HCEC 1CT (cell line): ENCODE results near the gene NFE2L1.
A peak's percentile ranks its signal among the peaks of the same experiment; 100 is the strongest.
"Not testable (repeated sequence)": the region's sequence is repeated elsewhere in the genome, so short reads cannot be mapped to it uniquely, and the experiment has no call there.

Experiments used
- DNase-seq: peaks from one replicate; pipeline ENCODE4 v3.0.0-alpha.2; 2017

Gene NFE2L1, protein sequence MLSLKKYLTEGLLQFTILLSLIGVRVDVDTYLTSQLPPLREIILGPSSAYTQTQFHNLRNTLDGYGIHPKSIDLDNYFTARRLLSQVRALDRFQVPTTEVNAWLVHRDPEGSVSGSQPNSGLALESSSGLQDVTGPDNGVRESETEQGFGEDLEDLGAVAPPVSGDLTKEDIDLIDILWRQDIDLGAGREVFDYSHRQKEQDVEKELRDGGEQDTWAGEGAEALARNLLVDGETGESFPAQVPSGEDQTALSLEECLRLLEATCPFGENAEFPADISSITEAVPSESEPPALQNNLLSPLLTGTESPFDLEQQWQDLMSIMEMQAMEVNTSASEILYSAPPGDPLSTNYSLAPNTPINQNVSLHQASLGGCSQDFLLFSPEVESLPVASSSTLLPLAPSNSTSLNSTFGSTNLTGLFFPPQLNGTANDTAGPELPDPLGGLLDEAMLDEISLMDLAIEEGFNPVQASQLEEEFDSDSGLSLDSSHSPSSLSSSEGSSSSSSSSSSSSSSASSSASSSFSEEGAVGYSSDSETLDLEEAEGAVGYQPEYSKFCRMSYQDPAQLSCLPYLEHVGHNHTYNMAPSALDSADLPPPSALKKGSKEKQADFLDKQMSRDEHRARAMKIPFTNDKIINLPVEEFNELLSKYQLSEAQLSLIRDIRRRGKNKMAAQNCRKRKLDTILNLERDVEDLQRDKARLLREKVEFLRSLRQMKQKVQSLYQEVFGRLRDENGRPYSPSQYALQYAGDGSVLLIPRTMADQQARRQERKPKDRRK

DNA sequence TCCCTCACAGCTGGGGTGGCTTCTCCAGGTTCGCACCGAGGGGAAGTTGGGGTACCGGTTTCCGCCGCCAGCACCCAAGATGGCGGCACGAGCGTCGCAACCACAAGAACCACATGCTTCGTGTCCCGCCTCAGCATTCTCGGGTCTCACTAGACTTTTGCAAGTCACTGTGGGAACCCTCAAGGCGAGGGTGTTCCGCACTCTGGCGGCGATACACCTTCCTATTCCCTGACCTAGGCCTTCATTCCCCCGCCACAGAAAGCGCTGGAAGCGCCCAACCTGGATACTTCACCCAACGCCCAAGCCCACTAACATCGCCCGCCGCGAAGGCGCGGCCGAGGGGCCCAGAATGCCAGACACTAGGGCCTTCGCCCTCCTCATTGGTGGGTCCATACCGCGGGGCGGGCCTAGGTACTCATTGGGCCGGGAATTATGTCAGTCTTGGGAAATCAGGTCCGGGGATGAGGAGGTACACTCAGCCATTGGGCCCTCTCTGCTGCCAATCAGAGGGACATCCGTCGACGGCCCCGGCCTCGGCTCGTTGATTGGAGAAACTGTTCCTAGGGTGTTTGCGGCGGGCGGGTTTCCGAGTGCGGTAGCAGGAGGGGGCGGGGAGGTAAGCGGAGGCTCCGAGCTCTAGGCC is at the start of gene NFE2L1:
TSS of gene NFE2L1 (plus strand) at position 619 of the 643 bp plus-strand sequence. CDS start 2,760 bp downstream, outside the sequence.
- DNase-seq, result peak; percentile 100

GRCh38 chr17:47999582-47999981 is 48.6 kb upstream of the NFE2L1 start:
- DNase-seq, result peak; percentile 20

GRCh38 chr17:48001197-48001596 is 47.0 kb upstream of the NFE2L1 start:
- DNase-seq, result no peak

GRCh38 chr17:48001657-48002056 is 46.5 kb upstream of the NFE2L1 start:
- not testable (repeated sequence) for DNase-seq

DNA sequence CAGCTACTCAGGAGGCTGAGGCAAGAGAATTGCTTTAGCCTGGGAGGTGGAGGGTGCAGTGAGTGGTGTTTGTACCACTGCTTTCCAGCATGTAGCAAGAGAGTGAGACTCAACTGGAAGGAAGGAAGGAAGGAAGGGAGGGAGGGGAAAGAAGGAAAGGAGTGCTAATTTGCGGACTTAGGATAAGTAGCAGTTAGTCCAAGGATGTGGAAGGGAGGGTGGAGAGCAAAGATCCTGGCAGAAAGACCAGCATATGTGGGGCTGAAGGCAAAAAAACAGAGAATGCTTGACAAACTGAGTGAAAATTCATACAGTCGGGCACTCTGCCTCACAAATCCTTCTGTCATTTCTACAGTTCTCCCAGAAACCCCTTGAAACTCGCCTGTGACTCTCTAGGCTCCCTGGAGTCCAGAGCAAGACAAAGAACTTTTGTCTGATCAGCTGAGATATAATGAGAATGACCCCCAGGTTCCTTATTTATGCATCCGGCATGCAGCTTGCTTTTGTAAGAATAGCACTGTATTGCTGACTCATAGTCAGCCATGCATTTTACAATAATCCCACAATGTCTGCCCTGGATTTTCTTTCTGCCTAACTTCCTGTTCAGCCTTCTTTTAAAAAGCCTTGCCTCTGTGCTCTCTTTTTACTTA is 45.8 kb upstream of the NFE2L1 start:
- peak; percentile 73 for DNase-seq

- no peak for DNase-seq
Measured at GRCh38 chr17:48002916-48003416, 45.2 kb upstream of the NFE2L1 start.

DNA sequence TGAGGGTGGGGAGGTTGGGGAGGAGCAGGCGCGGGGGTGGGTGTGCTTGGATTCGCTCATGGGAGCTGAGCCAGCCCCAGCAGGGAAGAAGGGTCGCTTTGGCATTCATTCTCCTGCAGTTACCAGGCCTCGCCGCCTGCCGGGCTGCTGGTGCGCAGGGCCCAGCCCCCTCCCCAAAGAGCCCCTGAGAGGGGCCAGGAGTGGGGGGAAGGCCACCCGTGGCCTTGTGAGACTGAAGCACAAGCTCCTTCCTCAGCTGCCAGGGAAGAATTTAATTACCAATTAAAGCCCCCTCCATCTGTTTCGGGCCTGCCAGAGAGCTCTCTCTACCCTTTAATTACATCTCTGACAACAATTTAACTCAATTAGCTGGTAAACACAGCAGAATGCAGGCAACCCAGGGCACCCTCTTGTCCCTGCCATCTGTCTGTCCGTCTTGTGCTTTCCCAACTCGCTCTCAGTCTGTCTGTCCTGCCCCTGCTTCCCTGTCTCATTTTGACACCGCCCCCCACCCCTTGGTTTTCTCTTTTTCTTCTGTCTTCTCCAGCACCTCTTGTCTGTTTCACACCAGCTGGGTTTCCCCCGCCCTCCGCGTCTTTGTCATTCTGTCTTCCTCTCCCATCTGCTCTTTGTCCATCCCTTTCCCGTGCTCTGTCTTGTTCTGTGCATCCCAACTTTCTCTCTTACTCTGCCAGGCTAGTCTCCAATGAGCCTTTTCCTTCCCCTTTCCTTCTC is 44.6 kb upstream of the NFE2L1 start:
- no peak for DNase-seq

- DNase-seq, result no peak
Measured at GRCh38 chr17:48004983-48005382, 43.2 kb upstream of the NFE2L1 start.

DNA sequence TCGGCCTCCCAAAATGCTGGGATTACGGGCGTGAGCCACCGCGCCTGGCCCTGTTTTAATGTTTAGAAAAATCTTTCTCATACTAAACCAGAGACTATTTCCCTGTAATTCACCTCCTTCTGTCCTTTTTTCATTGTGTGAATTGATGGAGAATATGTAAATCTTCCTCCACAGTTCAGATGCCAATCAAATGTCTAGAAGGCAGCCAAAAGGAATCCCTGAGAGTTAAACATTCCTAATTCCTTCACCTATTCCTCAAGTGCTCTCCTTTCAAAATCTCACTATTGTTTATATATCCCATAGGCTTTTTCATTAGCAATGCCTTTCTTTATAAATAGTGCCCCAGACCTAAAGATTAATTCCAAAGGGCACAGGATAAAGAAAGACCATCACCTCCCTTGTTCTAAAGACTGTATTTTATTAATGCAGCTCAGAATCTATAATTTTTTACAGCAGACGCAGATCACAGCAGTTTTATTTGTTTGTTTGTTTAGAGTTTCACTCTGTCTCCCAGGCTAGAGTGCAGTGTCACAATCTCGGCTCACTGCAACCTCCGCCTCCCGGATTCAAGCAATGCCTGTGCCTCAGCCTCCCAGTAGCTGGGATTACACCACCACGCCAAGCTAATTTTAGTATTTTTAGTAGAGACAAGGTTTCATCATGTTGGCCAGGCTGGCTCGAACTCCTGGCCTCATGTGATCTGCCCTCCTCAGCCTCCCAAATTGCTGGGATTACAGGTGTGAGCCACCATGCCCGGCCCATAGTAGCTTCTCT is 41.0 kb upstream of the NFE2L1 start:
- no peak for DNase-seq

DNA sequence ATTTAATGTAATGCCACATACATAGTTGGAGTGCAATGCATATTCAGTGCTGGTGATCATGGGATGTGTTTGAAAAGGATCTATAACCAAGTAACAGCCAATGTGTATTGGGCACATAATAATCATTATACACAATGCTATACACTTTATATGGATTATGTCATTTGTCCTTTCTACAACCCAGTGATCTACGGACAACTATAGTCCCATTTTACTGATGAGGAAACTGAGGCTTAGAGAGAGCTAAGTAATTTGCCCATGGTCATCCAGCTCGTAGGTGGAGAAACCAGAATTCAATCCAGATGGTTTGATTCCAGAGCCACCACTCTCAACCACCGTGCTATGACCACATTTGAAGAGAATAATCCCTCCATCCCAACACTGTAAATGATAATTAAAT is 38.0 kb upstream of the NFE2L1 start:
- DNase-seq, result no peak

GRCh38 chr17:48011405-48012150 is 36.6 kb upstream of the NFE2L1 start:
- no peak for DNase-seq

DNA sequence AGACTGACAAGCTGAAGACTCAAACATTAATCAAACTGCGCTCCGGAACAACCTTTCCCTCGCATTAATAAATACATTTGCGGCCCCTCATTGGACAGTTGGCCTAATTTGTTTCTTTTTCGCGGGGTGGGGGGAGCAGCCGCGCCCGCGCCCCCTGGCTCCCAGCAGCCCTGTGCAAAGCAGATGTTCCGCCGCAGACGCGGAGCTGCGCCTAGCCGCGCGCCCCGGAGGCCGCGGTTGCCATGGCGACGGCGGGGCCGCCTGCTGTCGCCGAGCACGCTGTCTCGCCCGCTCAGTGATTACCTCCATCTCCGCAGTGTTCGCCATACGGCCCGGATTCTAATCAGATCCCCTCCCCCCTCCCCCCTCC is 36.0 kb upstream of the NFE2L1 start:
- no peak for DNase-seq

GRCh38 chr17:48012654-48013053 is 35.5 kb upstream of the NFE2L1 start:
- no peak for DNase-seq

DNA sequence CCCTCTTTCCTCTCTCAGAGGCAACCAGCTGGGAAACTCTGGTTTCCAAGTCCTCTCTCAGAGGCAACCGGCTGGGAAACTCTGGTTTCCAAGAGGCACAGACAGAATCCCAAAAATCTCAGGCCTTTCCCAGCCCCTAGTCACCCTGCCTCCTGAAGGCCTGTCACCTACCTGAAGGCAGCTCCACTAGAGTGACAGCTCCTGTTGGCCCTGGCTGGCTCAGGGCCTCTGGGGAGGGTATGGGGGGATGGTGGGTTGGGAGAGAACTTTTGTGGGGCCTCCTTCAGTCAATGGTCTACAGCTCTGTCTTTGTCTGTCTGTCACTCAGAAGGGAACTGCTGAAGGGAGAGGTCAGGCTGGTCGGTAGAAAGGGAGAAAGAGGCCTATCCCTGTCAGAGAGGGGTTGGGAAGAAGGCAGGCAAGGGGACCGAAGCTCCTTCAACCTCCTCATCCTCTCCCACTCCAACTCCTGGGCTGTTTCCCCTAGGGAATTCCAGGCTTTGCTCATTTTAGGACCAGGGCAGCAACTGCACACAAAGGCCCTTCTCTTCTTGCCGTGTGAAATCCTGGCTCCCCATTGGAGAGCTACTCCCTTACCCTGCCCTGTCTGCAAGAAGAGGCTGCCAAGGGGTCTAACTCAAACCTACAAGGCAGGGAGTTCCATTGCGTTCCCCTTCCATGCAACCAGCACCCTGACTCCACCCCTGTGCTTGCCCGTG is 34.1 kb upstream of the NFE2L1 start:
- DNase-seq, result no peak

DNA sequence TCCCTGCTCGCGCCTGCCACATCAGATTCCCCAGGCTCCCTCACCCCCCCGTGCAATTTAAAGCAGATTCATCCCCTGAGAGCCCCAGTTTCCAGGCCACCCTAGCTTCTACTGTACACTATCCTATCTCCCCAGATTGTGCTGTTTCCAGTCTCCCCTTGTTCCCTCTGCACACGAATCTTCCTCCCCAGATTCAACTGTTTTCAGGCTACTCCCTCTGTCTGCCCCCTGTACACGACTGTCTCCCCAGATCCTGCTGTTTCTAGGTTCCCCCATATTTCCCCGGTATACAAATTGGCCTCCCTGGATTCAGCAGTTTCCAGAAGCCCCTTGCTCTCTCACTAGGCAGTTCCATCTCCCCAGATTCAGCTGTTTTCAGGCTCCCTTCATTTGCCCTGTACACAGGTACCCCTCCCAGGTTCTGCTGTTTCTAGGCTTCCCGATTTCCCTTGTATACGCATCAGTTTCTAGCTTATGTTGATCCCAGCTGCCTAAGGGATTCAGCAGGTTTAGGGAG is 33.5 kb upstream of the NFE2L1 start:
- no peak for DNase-seq

DNA sequence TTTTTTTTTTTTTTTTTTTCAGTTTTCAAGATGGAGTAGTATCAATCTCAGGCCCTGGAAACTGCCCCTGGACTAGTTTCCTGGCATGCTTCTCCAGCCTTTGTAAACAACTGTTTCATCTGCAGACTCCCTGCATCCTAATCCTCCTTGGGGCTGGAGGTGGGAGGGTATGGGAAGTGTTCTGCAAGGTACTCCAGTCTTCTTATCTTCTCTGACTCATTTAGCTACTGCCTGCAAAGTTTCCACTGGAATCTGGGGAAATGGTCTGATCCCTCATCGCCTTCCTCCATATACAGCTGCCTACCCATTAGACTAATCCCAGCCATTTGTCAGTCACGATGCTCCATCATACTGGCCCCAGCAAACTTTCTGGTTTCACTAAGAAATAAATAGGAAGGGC is 32.0 kb upstream of the NFE2L1 start:
- no peak for DNase-seq

DNA sequence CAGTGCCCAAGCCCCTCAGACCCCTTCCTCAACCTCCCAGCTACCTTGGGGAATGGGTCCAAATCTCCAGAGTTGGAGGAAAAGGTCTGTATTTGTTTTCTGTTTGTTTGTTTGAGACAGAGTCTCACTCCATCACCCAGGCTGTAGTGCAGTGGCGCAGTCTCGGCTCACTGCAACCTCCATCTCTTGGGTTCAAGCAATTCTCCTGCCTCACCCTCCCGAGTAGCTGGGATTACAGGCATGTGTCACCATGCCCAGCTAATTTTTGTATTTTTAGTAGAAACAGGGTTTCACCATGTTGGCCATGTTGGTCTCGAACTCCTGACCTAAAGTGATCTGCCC is 30.4 kb upstream of the NFE2L1 start:
- DNase-seq, result not testable (repeated sequence)

GRCh38 chr17:48021934-48022333 is 26.2 kb upstream of the NFE2L1 start:
- no peak for DNase-seq

DNA sequence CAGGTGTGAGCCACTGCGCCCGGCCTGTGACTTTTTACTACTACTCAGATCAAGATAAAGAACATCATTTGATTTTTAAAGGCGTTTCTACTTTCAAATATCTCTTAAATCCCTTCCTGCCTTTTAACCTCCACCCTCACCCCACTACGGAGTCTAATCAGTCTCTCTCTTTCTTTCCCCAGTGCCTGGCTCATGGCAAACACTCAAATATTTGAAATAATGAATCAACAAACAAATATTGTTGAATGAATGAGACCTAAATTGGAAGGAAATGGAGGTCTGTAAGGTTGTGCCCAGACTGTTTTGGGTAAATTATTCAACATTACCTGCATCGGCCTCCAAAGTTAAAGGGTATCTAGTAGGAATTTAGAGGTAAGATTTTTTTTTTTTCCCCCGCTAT is 25.3 kb upstream of the NFE2L1 start:
- DNase-seq, result no peak
